ENCODE measurements around the gene HPSE. TPM values are rescaled to one million over a fixed set of nuclear protein-coding genes. Genes with fewer than 3 reads are reported as not detected.

Gene HPSE
- total and polyA plus RNA-seq, 2 experiments from 2014 or later, result 2.2 to 2.9 TPM

- Histone ChIP-seq H4K20me1 (replicated peaks; ENCODE audit: insufficient read depth) (peaks cover 7% of the 10 kb centered on the region; the same call in 1 of the 2 replicates), H3K36me3 (ENCODE audit: insufficient read depth) (no peaks in the 10 kb centered on the region), H3K4me3 (no peak overlapping the region), H3K79me2 (replicated peaks; ENCODE audit: insufficient read depth) (no peaks in the 10 kb centered on the region), H3K9me2 (ENCODE audit: insufficient read depth) (no peaks in the 10 kb centered on the region), H2AFZ (no peak overlapping the region), H3K4me1 (ENCODE audit: insufficient read depth) (no peaks in the 10 kb centered on the region), H3K27me3 (ENCODE audit: insufficient read depth) (no peaks in the 10 kb centered on the region), H3K4me2 (no peak overlapping the region), H3F3A (replicated peaks; ENCODE audit: low read depth) (no peaks in the 10 kb centered on the region), H3K27ac (ENCODE audit: low read depth) (no peak overlapping the region)
- no peak overlapping the region for H3K27ac Mint-ChIP-seq
- H3K9me3 Mint-ChIP-seq, result no peaks in the 10 kb centered on the region
- H3K36me3 Mint-ChIP-seq (ENCODE audit: low read depth), result peaks cover 5% of the 10 kb centered on the region; the same call in 1 of the 3 replicates
- no peak overlapping the region for H3K4me3 Mint-ChIP-seq
- DNase-seq (ENCODE audit: low spot score), result no peak
- peaks cover 1% of the 10 kb centered on the region for H3K27me3 Mint-ChIP-seq (ENCODE audit: insufficient read depth, low read depth, poor library complexity)
- TF ChIP-seq CREB1 (CRISPR knock-in tag; IDR thresholded peaks at IDR 0.05; ENCODE audit: low read depth), result no peak
- no peak for TF ChIP-seq ZNF114 (CRISPR knock-in tag; IDR thresholded peaks at IDR 0.05)
- TF ChIP-seq ETS1 (IDR thresholded peaks at IDR 0.05), result no peak
- no peak for TF ChIP-seq ZNF331 (CRISPR knock-in tag; IDR thresholded peaks at IDR 0.05; ENCODE audit: low read depth)
- TF ChIP-seq JUNB (IDR thresholded peaks at IDR 0.05; ENCODE audit: unreplicated experiment), result no peak
- TF ChIP-seq ZNF462 (CRISPR knock-in tag; IDR thresholded peaks at IDR 0.05), result no peak
- no peak for TF ChIP-seq CTCF (conservative IDR thresholded peaks at IDR 0.05; ENCODE audit: low read depth in 2 of 2)
- no peak for TF ChIP-seq REST (IDR thresholded peaks at IDR 0.05; ENCODE audit: unreplicated experiment)
- no peak for TF ChIP-seq EZH2phosphoT487 (IDR thresholded peaks at IDR 0.05; ENCODE audit: unreplicated experiment)
- TF ChIP-seq POLR2AphosphoS5 (IDR thresholded peaks at IDR 0.05; ENCODE audit: low read depth), result no peak
- TF ChIP-seq NANOG (IDR thresholded peaks at IDR 0.05; ENCODE audit: borderline replicate concordance), result no peak
- TF ChIP-seq STAT1 (IDR thresholded peaks at IDR 0.05; ENCODE audit: unreplicated experiment), result no peak
- no peak for TF ChIP-seq EZH2 (IDR thresholded peaks at IDR 0.05; ENCODE audit: low read depth, unreplicated experiment)
- ATAC-seq, result no peak
- H3K4me1 Mint-ChIP-seq, result no peaks in the 10 kb centered on the region
Observed at GRCh38 chr4:83258461-83258860, 76.2 kb downstream of the HPSE start.

Data from GM23338 (cell line).